KMS-11 (cell line): ENCODE results near the gene TWNK.

ENCODE experiments used
- H2AFZ ChIP-seq: fragments of 200-600 bp; sonication (generic); 2 replicates; pipeline ENCODE4 v1.6.1; 2016; ENCODE audit warnings: antibody characterized with exemption, mixed run types, low read depth
- H3K27ac ChIP-seq: fragments of 200-600 bp; sonication (generic); 2 replicates; pipeline ENCODE4 v1.6.1; 2016; ENCODE audit warnings: mild to moderate bottlenecking, mixed run types
- H3K27me3 ChIP-seq: fragments of 200-600 bp; sonication (generic); 2 replicates; pipeline ENCODE4 v1.6.1; 2017; ENCODE audit warnings: mild to moderate bottlenecking, low read depth, mixed run types, moderate library complexity; ENCODE audit not compliant: insufficient read depth
- H3K36me3 ChIP-seq: fragments of 200-600 bp; sonication (generic); 2 replicates; pipeline ENCODE4 v1.6.1; 2017; ENCODE audit warnings: mild to moderate bottlenecking, mixed run types; ENCODE audit not compliant: insufficient read depth
- H3K4me1 ChIP-seq: fragments of 200-600 bp; sonication (generic); 2 replicates; pipeline ENCODE4 v1.6.1; 2016; ENCODE audit warnings: mild to moderate bottlenecking, low read depth, mixed run types; ENCODE audit not compliant: poor library complexity, severe bottlenecking
- H3K4me2 ChIP-seq: fragments of 200-600 bp; sonication (generic); 2 replicates; pipeline ENCODE4 v1.7.0; 2016; ENCODE audit warnings: mild to moderate bottlenecking, mixed run types
- H3K4me3 ChIP-seq: fragments of 200-600 bp; sonication (generic); IDR thresholded peaks from 2 replicates; pipeline ENCODE4 v1.6.1; 2017; ENCODE audit warnings: low read depth, low read length, mixed read lengths; ENCODE audit not compliant: insufficient read depth
- H3K79me2 ChIP-seq: fragments of 200-600 bp; sonication (generic); 2 replicates; pipeline ENCODE4 v1.6.1; 2016; ENCODE audit warnings: low read depth, mixed run types; ENCODE audit not compliant: insufficient read depth
- H3K9ac ChIP-seq: fragments of 200-600 bp; sonication (generic); 2 replicates; pipeline ENCODE4 v1.6.1; 2016; ENCODE audit warnings: mild to moderate bottlenecking, mixed run types
- H4K20me1 ChIP-seq: fragments of 200-600 bp; sonication (generic); 2 replicates; pipeline ENCODE4 v1.6.1; 2016; ENCODE audit warnings: mild to moderate bottlenecking, mixed run types; ENCODE audit not compliant: insufficient read depth
- CTCF ChIP-seq: fragments of 200-600 bp; sonication (generic); conservative IDR thresholded peaks from 2 replicates; pipeline ENCODE4 v1.6.1; 2017; ENCODE audit warnings: low read depth, mild to moderate bottlenecking, antibody characterized with exemption, low read length, moderate library complexity, mixed read lengths

TWNK gene

GRCh38 chr10:100986952-100987684 lies at the start of gene TWNK, which contains the start of gene MRPL43:
TWNK (plus strand) TSS chr10:100987543; CDS start chr10:100988211, 668 bp downstream.
MRPL43 (minus strand) TSS chr10:100987497; CDS start chr10:100987443, 54 bp downstream.
- peak within 1 kb of the TSS; percentile 94 for H2AFZ ChIP-seq
- no peaks in the 10 kb centered on the region for H4K20me1 ChIP-seq
- H3K36me3 ChIP-seq: peaks cover 5% of the 10 kb centered on the region; the same call in 1 of the 2 replicates
- no peak for TF ChIP-seq CTCF
- peaks cover 26% of the 10 kb centered on the region for H3K4me1 ChIP-seq
- H3K27ac ChIP-seq: peak within 1 kb of the TSS; percentile 49
- H3K79me2 ChIP-seq: peaks cover 36% of the 10 kb centered on the region
- H3K27me3 ChIP-seq: no peaks in the 10 kb centered on the region
- H3K9ac ChIP-seq: peak within 1 kb of the TSS; percentile 82
- peak within 1 kb of the TSS; percentile 29 for H3K4me3 ChIP-seq
- peak within 1 kb of the TSS; percentile 93 for H3K4me2 ChIP-seq

- Histone ChIP-seq H3K36me3 (no peaks in the 10 kb centered on the region), H4K20me1 (no peaks in the 10 kb centered on the region), H3K27me3 (no peaks in the 10 kb centered on the region)
Measured at GRCh38 chr10:100939763-100940344, 47.5 kb upstream of the TWNK start.

GRCh38 chr10:100942229-100942628 lies 45.1 kb upstream of the TWNK start:
- Histone ChIP-seq H3K4me3 (no peak overlapping the region), H3K79me2 (no peaks in the 10 kb centered on the region), H3K27ac (no peak overlapping the region), H3K27me3 (no peaks in the 10 kb centered on the region), H3K36me3 (no peaks in the 10 kb centered on the region), H2AFZ (no peak overlapping the region), H4K20me1 (no peaks in the 10 kb centered on the region), H3K4me2 (no peak overlapping the region), H3K4me1 (no peaks in the 10 kb centered on the region), H3K9ac (no peak overlapping the region)
- TF ChIP-seq CTCF: no peak

More at GRCh38 chr10:100939763-100940344, 47.5 kb upstream of the TWNK start:
- no peak overlapping the region for H3K27ac ChIP-seq
- no peak overlapping the region for H3K4me2 ChIP-seq
- no peak for TF ChIP-seq CTCF
- no peak overlapping the region for H3K9ac ChIP-seq
- no peak overlapping the region for H3K4me3 ChIP-seq
- H3K79me2 ChIP-seq: no peaks in the 10 kb centered on the region
- H2AFZ ChIP-seq: no peak overlapping the region
- peaks cover 5% of the 10 kb centered on the region for H3K4me1 ChIP-seq

GRCh38 chr10:100943508-100943907 lies 43.8 kb upstream of the TWNK start:
- Histone ChIP-seq H3K79me2 (no peaks in the 10 kb centered on the region), H3K4me2 (no peak overlapping the region), H3K36me3 (0 out of 2 replicates have a peak, but pooled peaks cover 3% of the 10 kb centered on the region), H3K4me3 (no peak overlapping the region), H4K20me1 (no peaks in the 10 kb centered on the region), H2AFZ (no peak overlapping the region), H3K27ac (no peak overlapping the region), H3K9ac (no peak overlapping the region), H3K4me1 (no peaks in the 10 kb centered on the region), H3K27me3 (no peaks in the 10 kb centered on the region)
- TF ChIP-seq CTCF: no peak
